KBM-7 (cell line): Measurements from ENCODE around the gene AP1B1.
"Not testable (repeated sequence)": the region's sequence is repeated elsewhere in the genome, so short reads cannot be mapped to it uniquely, and the experiment has no call there.

Source experiments
- DNase-seq: peaks from one replicate; pipeline ENCODE4 v3.0.0-alpha.2; 2015
- in situ Hi-C: fragments of 300-500 bp; cut with MboI; formaldehyde crosslinking; loops from 2 replicates; pipeline ENCODE4 v1.14.3; 2020; ENCODE audit warnings: low sequenced_read_pairs, low pct_unique_long_range_greater_than_20kb, mixed read lengths

Gene AP1B1

DNA sequence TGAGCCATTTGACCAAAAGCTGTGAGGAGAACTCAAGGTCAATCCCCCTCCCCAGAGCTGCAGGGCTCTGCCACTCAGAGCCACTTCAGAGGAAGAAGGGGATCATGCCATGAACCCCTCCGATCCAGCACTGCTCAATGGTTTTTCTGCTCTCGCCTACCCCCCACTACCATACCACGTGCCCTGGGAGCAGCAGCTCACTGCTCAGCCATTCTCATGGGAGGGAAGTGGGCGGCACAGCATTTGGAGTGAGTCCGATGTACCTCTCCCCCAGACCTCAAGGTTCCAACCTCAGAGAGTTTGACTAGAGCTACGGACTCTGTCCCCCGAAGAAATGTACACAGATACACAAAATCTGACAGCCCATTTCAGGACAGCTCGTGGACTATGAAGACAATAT, 34.5 kb downstream of the AP1B1 start:
- in situ Hi-C loops: no loop called here
- no peak for DNase-seq

GRCh38 chr22:29353286-29353685, 35.1 kb downstream of the AP1B1 start:
- DNase-seq: no peak
- in situ Hi-C loops: no loop called here

DNA sequence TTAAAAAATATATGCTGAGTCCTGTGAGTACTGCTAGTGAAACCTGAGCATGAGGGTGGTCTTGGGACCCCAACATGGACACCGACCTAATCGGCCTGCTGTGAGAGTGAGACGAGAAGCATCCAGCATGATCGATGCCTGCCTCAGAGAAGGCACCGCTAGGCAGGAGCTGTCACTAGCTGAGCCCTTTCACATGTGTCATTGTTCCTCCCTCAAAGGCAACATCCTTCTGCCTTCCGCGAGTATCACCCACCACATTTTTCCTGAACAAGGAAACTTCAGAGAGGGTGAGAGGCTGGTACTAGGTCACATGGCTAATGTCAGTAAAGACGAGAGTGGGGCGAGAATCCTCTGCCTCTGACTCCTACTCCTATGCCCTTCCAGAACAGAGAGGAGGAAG, 35.6 kb downstream of the AP1B1 start:
- DNase-seq: no peak

DNA sequence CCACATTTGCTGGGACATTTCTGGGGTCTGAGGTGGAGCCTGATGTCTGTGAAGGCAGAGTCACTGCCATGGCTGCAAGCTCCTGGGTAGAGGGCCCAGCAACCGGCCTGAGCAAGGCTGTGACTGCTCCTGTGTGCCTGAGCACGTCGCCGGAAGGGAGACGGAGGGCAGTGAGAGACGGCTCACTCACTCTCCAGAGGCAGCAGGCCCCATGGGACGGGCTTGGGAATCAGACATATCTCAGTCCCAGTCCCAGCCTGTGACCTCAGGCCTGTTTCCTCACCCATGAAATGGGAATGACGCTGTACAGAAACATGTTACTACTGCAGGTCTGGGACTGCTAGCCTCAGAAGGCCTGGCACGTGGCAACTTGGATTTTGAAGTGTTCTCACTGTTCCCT, 36.5 kb downstream of the AP1B1 start:
- in situ Hi-C loops: no loop called here

More for the DNA sequence above, 35.6 kb downstream of the AP1B1 start:
- in situ Hi-C loops: no loop called here

DNA sequence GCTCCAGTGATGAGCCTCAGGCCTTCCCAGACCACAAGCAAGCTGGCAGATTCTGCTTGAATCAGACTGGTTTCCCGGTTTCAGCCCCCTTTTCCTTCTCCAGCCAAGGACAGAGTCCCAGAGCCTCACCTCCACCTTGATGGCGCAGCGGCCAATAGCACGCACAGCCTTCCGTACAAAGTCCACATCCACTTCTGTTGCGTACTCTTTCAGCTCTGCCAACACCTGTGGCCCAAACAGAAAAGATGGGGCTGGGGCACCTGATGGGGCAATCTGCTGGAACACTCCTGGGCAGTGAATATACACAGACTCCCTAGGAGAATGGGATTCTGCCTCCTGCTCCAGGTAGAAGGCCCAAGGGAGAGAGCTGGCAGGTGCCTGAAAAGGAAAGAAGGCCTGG, 37.3 kb downstream of the AP1B1 start:
- no peak for DNase-seq
- in situ Hi-C loops: no loop called here

More for the DNA sequence above, 36.5 kb downstream of the AP1B1 start:
- no peak for DNase-seq

DNA sequence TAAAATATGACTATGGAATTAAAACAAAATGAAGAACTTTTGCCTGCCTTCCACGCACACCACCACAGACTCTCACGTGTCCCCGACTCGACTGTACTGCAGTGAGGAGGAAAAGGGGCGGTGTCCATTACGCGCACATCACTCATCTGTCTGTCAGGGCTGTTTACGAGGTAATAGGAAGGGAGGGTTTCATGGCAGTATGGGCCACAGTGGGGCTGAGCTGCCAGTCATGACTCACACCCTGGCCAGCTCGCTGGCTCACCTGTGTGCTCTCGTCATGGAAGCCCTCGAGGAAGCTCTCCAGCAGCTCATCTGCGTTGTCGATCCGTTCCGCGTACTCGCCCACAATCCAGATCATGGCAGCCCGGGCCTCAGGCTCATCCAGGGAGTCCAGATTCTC, 39.4 kb downstream of the AP1B1 start:
- no peak for DNase-seq
- in situ Hi-C loops: no loop called here

- in situ Hi-C loops: no loop called here
- no peak for DNase-seq
Observed at GRCh38 chr22:29348041-29348440, 40.3 kb downstream of the AP1B1 start.

DNA sequence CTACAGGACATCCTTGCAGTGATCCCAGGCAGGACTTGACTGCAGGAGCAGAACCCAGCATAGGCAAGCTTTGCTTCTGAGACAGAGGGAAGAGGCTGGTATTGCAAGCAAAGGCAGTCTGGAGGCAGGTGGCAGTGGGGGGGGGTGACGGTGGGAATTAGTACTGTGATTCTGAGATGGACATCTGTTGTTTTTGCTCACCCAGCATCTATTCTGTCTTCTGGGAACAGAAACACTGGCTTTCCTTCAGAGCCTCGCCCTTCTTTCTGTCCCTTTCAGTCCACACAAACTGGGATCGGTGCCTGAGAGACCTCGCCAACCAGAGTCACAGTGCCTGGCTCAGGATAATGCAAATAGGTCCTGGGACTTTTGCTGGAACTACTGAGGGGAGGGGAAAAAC, 41.7 kb downstream of the AP1B1 start:
- no peak for DNase-seq
- in situ Hi-C loops: no loop called here

- in situ Hi-C loops: no loop called here
- no peak for DNase-seq
Observed at GRCh38 chr22:29345932-29346331, 42.4 kb downstream of the AP1B1 start.

- in situ Hi-C loops, DNase-seq: not testable (repeated sequence)
Observed at GRCh38 chr22:29344889-29345288, 43.5 kb downstream of the AP1B1 start.

- DNase-seq: no peak
- in situ Hi-C loops: no loop called here
Observed at GRCh38 chr22:29344137-29344536, 44.2 kb downstream of the AP1B1 start.

DNA sequence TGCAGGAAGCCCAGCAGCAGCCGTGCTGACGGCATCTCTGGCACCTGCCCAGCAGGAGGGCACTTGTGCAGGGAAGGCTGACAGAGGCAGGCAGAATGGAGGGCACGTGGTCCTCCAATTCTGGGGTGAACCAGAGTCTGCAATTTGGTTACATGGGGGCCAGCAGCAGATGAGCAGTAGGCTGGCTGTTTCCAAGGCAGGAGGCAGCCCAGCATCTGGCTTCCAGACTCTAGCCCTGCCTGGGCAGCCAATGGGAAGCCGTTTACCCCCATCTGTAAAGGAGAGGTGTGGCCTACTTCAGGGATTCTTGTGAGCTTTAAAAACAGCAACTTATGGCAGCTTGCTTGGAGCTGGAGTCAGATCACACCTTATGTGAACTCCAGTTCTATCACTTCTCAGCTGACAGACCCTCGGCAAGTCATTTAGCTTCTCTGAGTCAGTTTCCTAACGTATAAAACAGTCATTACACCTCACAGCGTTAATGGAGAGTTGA, 45.0 kb downstream of the AP1B1 start:
- DNase-seq: no peak
- in situ Hi-C loops: no loop called here

GRCh38 chr22:29342577-29343312, 45.6 kb downstream of the AP1B1 start:
- no peak for DNase-seq
- in situ Hi-C loops: no loop called here

DNA sequence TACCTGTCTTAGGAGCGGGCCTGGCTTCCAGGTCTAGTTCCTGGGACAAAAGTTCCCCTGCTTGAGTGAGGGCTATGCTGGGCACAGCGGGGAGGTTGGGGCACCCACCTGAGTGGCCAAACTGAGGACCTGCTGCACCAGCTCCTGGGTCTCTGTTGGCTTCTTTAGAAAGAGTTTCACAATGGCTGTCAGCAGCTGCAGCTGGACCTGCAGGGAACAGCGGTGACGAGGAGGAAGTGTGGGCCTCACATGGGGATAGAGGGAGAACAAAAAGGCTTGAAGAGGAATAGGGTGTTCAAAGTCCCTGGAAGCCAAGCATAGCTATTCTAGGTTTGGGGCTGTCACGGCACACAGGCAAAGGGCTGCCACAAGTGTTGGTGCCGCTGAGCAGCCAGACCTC, 46.2 kb downstream of the AP1B1 start:
- in situ Hi-C loops: no loop called here
- no peak for DNase-seq

GRCh38 chr22:29341849-29342127, 46.6 kb downstream of the AP1B1 start:
- in situ Hi-C loops: no loop called here
- no peak for DNase-seq

GRCh38 chr22:29341056-29341848, 47.1 kb downstream of the AP1B1 start:
- no peak for DNase-seq
- in situ Hi-C loops: no loop called here

DNA sequence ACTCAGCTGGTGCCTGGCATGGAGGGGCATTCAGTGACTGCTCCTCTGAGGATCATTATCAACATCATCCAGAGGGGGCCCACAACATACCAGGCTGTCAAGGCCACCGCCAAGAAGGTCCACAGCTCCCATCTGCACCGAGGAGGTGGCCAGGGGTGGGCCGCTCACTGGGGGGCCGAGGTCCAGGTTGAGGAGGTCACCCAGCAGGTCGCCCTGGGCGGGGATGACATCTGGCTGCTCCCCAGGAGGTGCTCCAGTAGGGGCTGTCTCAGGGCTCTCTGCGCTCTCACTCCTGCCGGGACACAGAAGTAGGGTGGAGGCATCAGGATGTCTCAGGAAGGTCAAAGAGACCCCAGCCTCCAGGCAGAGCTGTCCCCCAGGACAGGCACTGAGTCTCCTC, 47.8 kb downstream of the AP1B1 start:
- no peak for DNase-seq
- in situ Hi-C loops: no loop called here

DNA sequence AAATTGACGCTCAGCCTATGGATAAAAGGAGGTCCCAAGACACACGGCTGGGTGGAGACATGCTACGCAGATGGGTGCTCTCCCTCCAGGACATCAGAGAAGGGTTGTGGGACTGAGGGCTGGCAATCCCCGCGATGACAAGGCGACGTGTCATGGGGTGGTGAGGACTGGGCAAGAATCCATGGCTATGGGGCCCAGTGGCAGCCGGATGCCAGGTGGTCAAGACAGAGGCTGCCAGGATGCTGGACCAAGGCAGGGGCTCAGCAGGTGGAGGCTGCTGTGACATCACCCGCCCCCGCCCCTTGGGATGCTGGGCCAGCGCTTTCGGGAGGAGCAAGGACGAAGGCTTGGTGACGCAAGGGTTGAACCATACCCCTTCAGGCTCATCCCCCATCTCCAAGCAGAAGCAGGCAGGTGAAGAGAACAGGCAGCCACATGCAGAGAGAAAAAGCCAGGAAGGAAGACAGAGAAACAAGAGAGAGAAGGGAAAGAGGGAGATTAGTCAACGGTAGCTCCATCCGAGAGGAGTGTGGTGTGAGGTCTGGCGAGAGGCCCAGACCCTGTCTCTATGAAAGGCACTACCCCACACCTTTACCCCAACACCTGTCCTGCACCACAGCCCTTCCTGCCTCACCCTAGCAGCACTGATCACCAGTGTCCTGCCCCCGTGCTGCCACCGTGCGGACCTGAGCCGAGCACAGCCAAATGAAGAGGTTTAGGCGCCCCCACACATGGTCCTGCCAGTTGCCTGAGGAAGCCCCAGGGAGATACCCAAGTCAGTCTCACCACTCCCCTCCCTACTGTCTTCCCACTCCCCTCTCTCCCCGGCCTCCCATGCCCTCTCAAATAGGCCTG, 48.8 kb downstream of the AP1B1 start:
- in situ Hi-C loops: no loop called here
- no peak for DNase-seq

GRCh38 chr22:29338398-29338797, 50.0 kb downstream of the AP1B1 start:
- DNase-seq: no peak
- in situ Hi-C loops: no loop called here
